Stimulated activated CD4-positive, alpha-beta T cell treated with anti-CD3 and anti-CD28 coated beads, Interleukin-2, amount 100 ng/mL, for 24 hours (primary cell): ENCODE results near the gene UGT1A7.
"Not testable (repeated sequence)": the region's sequence is repeated elsewhere in the genome, so short reads cannot be mapped to it uniquely, and the experiment has no call there.

Experiments used
- DNase-seq, 2 donors: peaks; one replicate each; pipeline ENCODE4 v3.0.0-alpha.2; 2020

The UGT1A7 gene

GRCh38 chr2:233681521-233682099 lies at the start of gene UGT1A7:
UGT1A7 (plus strand) TSS chr2:233681901; CDS start chr2:233681938, 37 bp downstream.
- no peak for DNase-seq

GRCh38 chr2:233636306-233636705 lies 45.4 kb upstream of the UGT1A7 start, which contains the start of gene UGT1A10:
UGT1A10 (plus strand) TSS chr2:233636448; CDS start chr2:233636523, 75 bp downstream.
- not testable (repeated sequence) for DNase-seq

GRCh38 chr2:233638836-233639235 lies 42.9 kb upstream of the UGT1A7 start:
- DNase-seq, result no peak

- DNase-seq, result no peak
Measured at GRCh38 chr2:233639860-233640259, 41.8 kb upstream of the UGT1A7 start.

- no peak for DNase-seq
Measured at GRCh38 chr2:233643128-233643527, 38.6 kb upstream of the UGT1A7 start.

GRCh38 chr2:233646033-233646432 lies 35.7 kb upstream of the UGT1A7 start:
- not testable (repeated sequence) for DNase-seq

GRCh38 chr2:233650981-233651380 lies 30.7 kb upstream of the UGT1A7 start:
- DNase-seq, result no peak

- no peak for DNase-seq
Measured at GRCh38 chr2:233651430-233651829, 30.3 kb upstream of the UGT1A7 start.

GRCh38 chr2:233654501-233654900 lies 27.2 kb upstream of the UGT1A7 start:
- DNase-seq, result no peak

GRCh38 chr2:233655043-233655442 lies 26.7 kb upstream of the UGT1A7 start:
- no peak for DNase-seq

GRCh38 chr2:233655943-233656342 lies 25.8 kb upstream of the UGT1A7 start:
- DNase-seq, result not testable (repeated sequence)

- DNase-seq, result no peak
Measured at GRCh38 chr2:233656443-233656842, 25.3 kb upstream of the UGT1A7 start.

GRCh38 chr2:233658610-233659009 lies 23.1 kb upstream of the UGT1A7 start:
- no peak for DNase-seq

GRCh38 chr2:233663911-233664310 lies 17.8 kb upstream of the UGT1A7 start:
- DNase-seq, result no peak

- no peak for DNase-seq
Measured at GRCh38 chr2:233668605-233669260, 13.0 kb upstream of the UGT1A7 start.

- no peak for DNase-seq
Measured at GRCh38 chr2:233671290-233672161, 10.2 kb upstream of the UGT1A7 start, which contains the start of gene UGT1A9. UGT1A9 (plus strand) TSS chr2:233671898; CDS start chr2:233671935, 37 bp downstream.

- no peak for DNase-seq
Measured at GRCh38 chr2:233672886-233673285, 8.8 kb upstream of the UGT1A7 start.

- no peak for DNase-seq
Measured at GRCh38 chr2:233673896-233674295, 7.8 kb upstream of the UGT1A7 start.

- DNase-seq, result no peak
Measured at GRCh38 chr2:233674314-233674713, 7.4 kb upstream of the UGT1A7 start.

GRCh38 chr2:233674995-233675394 lies 6.7 kb upstream of the UGT1A7 start:
- no peak for DNase-seq

GRCh38 chr2:233676046-233676445 lies 5.7 kb upstream of the UGT1A7 start:
- no peak for DNase-seq

- no peak for DNase-seq
Measured at GRCh38 chr2:233679196-233679595, 2.5 kb upstream of the UGT1A7 start.

GRCh38 chr2:233680361-233681045 lies 1.2 kb upstream of the UGT1A7 start:
- no peak for DNase-seq
